ENCODE results near the gene RYR1. TPM values are rescaled to one million over a fixed set of nuclear protein-coding genes. Genes with fewer than 3 reads are reported as not detected.
A peak's percentile ranks its signal among the peaks of the same experiment; 100 is the strongest.

The RYR1 gene
- polyA plus RNA-seq, 3 donors, result 0.76 to 2.1 (median 2.1) TPM

- Histone ChIP-seq H3K27ac (ENCODE audit: low read depth in 1 of 2, low read length in 2 of 2) (peak within 1 kb of the TSS; percentile 34 to 66), H3K4me1 (ENCODE audit: control insufficient read depth in 1 of 2, insufficient read depth in 2 of 2, low read length in 2 of 2) (peaks cover 32 to 39% of the 10 kb centered on the region in 2 donors), H3K9ac (ENCODE audit: insufficient read depth, low read length, poor library complexity, severe bottlenecking) (peak within 1 kb of the TSS; percentile 53), H3K36me3 (replicated peaks in 1 of 2; ENCODE audit: control insufficient read depth in 1 of 2, insufficient read depth in 2 of 2, low read length in 2 of 2) (peaks cover 7 to 16% of the 10 kb centered on the region in 2 donors), H3K4me2 (replicated peaks; ENCODE audit: extremely low read depth, low read length, poor library complexity, severe bottlenecking) (peak within 1 kb of the TSS; percentile 94), H3K27me3 (ENCODE audit: control insufficient read depth in 2 of 2, insufficient read depth in 2 of 2, low read length in 2 of 2) (peaks cover 30 to 89% of the 10 kb centered on the region in 2 donors), H3K4me3 (replicated peaks in 1 of 3; ENCODE audit: low read depth in 2 of 3, low read length in 3 of 3) (peak within 1 kb of the TSS; percentile 43 to 86 (median 45)), H2AFZ (ENCODE audit: insufficient read depth, low read depth, low read length, poor library complexity, severe bottlenecking) (peak within 1 kb of the TSS; percentile 86), H3K79me2 (ENCODE audit: insufficient read depth, low read length) (no peaks in the 10 kb centered on the region), H3K9me3 (replicated peaks in 1 of 2; ENCODE audit: control insufficient read depth in 1 of 2, insufficient read depth in 1 of 2, low read length in 2 of 2) (peaks cover 0 to 1% of the 10 kb centered on the region in 2 donors), H4K20me1 (ENCODE audit: insufficient read depth, low read length) (peaks cover 28% of the 10 kb centered on the region)
- intact Hi-C loops (cut with micrococcal nuclease), result no loop called here
- no peak for DNase-seq
- no peak for TF ChIP-seq CTCF (IDR thresholded peaks at IDR 0.05)
- peak within 1 kb of the TSS; percentile 82 to 95 (median 89) for H3K27ac Mint-ChIP-seq
- H3K27me3 Mint-ChIP-seq (ENCODE audit: low read depth in 3 of 3), result peaks cover 58 to 89% (median 69%) of the 10 kb centered on the region in 3 donors
- peaks cover 26% of the 10 kb centered on the region for H3K4me1 Mint-ChIP-seq
- H3K4me3 Mint-ChIP-seq, result peak within 1 kb of the TSS; percentile 93 to 98
- peaks cover 0 to 10% (median 3%) of the 10 kb centered on the region in 7 donors for H3K9me3 Mint-ChIP-seq
- 2% methylated on average over 30 of the region's 46 CpGs for WGBS (ENCODE audit: insufficient coverage)
- H3K36me3 Mint-ChIP-seq, result peaks cover 16 to 22% of the 10 kb centered on the region in 2 donors
Observed at GRCh38 chr19:38388349-38389100, 45.0 kb upstream of the RYR1 start, which contains the start of gene SPRED3. Gene SPRED3 (plus strand): TSS chr19:38388697. CDS start chr19:38390303, 1,606 bp downstream.

- Histone ChIP-seq H3K27ac (ENCODE audit: low read depth in 1 of 2, low read length in 2 of 2) (no peak overlapping the region), H3K4me3 (replicated peaks in 1 of 3; ENCODE audit: low read depth in 2 of 3, low read length in 3 of 3) (no peak overlapping the region), H3K79me2 (ENCODE audit: insufficient read depth, low read length) (no peaks in the 10 kb centered on the region), H3K9me3 (replicated peaks in 1 of 2; ENCODE audit: control insufficient read depth in 1 of 2, insufficient read depth in 1 of 2, low read length in 2 of 2) (peaks cover 0 to 9% of the 10 kb centered on the region in 2 donors), H2AFZ (ENCODE audit: insufficient read depth, low read depth, low read length, poor library complexity, severe bottlenecking) (no peak overlapping the region), H3K27me3 (ENCODE audit: control insufficient read depth in 2 of 2, insufficient read depth in 2 of 2, low read length in 2 of 2) (peaks cover 38 to 94% of the 10 kb centered on the region in 2 donors), H3K4me1 (ENCODE audit: control insufficient read depth in 1 of 2, insufficient read depth in 2 of 2, low read length in 2 of 2) (peaks cover 32 to 39% of the 10 kb centered on the region in 2 donors), H3K4me2 (replicated peaks; ENCODE audit: extremely low read depth, low read length, poor library complexity, severe bottlenecking) (no peak overlapping the region), H3K9ac (ENCODE audit: insufficient read depth, low read length, poor library complexity, severe bottlenecking) (no peak overlapping the region), H3K36me3 (replicated peaks in 1 of 2; ENCODE audit: control insufficient read depth in 1 of 2, insufficient read depth in 2 of 2, low read length in 2 of 2) (peaks cover 0 to 8% of the 10 kb centered on the region in 2 donors), H4K20me1 (ENCODE audit: insufficient read depth, low read length) (peaks cover 20% of the 10 kb centered on the region)
- DNase-seq, result no peak
- Mint-ChIP-seq H3K4me1 (peaks cover 26% of the 10 kb centered on the region), H3K4me3 (peak overlapping the region in 1 of 2 donors; percentile 82), H3K27me3 (ENCODE audit: low read depth in 3 of 3) (peaks cover 66 to 94% (median 77%) of the 10 kb centered on the region in 3 donors), H3K9me3 (peaks cover 0 to 12% (median 5%) of the 10 kb centered on the region in 7 donors), H3K27ac (no peak overlapping the region), H3K36me3 (peaks cover 9 to 16% of the 10 kb centered on the region in 2 donors)
- 12% methylated on average over 9 of the region's 28 CpGs for WGBS (ENCODE audit: insufficient coverage)
- no peak for TF ChIP-seq CTCF (IDR thresholded peaks at IDR 0.05)
- intact Hi-C loops (cut with micrococcal nuclease), result no loop called here
Observed at GRCh38 chr19:38389101-38389925, 44.2 kb upstream of the RYR1 start.
